ENCODE measurements around the gene TMEM174. TPM values are rescaled to one million over a fixed set of nuclear protein-coding genes. Genes with fewer than 3 reads are reported as not detected.
"Not testable (repeated sequence)": the region's sequence is repeated elsewhere in the genome, so short reads cannot be mapped to it uniquely, and the experiment has no call there.

TMEM174 gene
- total RNA-seq, 1 donor from 2014 or later: not detected

GRCh38 chr5:73186976-73187375 lies 14.0 kb downstream of the TMEM174 start:
- DNase-seq (no peak), ATAC-seq (ENCODE audit: poor library complexity) (no peak)
- intact Hi-C loops (cut with DNase I): no loop called here

GRCh38 chr5:73188764-73189531 lies 16.0 kb downstream of the TMEM174 start:
- DNase-seq (no peak), ATAC-seq (ENCODE audit: poor library complexity) (no peak)
- intact Hi-C loops (cut with DNase I): no loop called here

- ATAC-seq (ENCODE audit: poor library complexity) (no peak), DNase-seq (no peak)
- intact Hi-C loops (cut with DNase I): no loop called here
Observed at GRCh38 chr5:73189871-73190376, 16.9 kb downstream of the TMEM174 start.

- DNase-seq: no peak
- no peak for ATAC-seq (ENCODE audit: poor library complexity)
- intact Hi-C loops (cut with DNase I): no loop called here
Observed at GRCh38 chr5:73192370-73192769, 19.4 kb downstream of the TMEM174 start.

- DNase-seq: no peak
- ATAC-seq (ENCODE audit: poor library complexity): no peak
- intact Hi-C loops (cut with DNase I): no loop called here
Observed at GRCh38 chr5:73193592-73193991, 20.6 kb downstream of the TMEM174 start.

GRCh38 chr5:73196201-73196600 lies 23.2 kb downstream of the TMEM174 start:
- intact Hi-C loops (cut with DNase I): no loop called here
- ATAC-seq (ENCODE audit: poor library complexity): no peak
- DNase-seq: no peak

GRCh38 chr5:73197637-73198257 lies 24.8 kb downstream of the TMEM174 start:
- DNase-seq (no peak), ATAC-seq (ENCODE audit: poor library complexity) (no peak)
- intact Hi-C loops (cut with DNase I): no loop called here

- DNase-seq: no peak
- no peak for ATAC-seq (ENCODE audit: poor library complexity)
- intact Hi-C loops (cut with DNase I): no loop called here
Observed at GRCh38 chr5:73198833-73199592, 26.0 kb downstream of the TMEM174 start.

- no peak for ATAC-seq (ENCODE audit: poor library complexity)
- intact Hi-C loops (cut with DNase I): no loop called here
Observed at GRCh38 chr5:73199671-73200070, 26.7 kb downstream of the TMEM174 start.

GRCh38 chr5:73201547-73202513 lies 28.8 kb downstream of the TMEM174 start:
- peak; percentile 83 for DNase-seq
- intact Hi-C loops (cut with DNase I): no loop called here
- peak; percentile 94 for ATAC-seq (ENCODE audit: poor library complexity)

More at GRCh38 chr5:73199671-73200070, 26.7 kb downstream of the TMEM174 start:
- DNase-seq: no peak

GRCh38 chr5:73204332-73204731 lies 31.3 kb downstream of the TMEM174 start:
- intact Hi-C loops (cut with DNase I): no loop called here

GRCh38 chr5:73204733-73205132 lies 31.7 kb downstream of the TMEM174 start:
- intact Hi-C loops (cut with DNase I): no loop called here
- ATAC-seq (ENCODE audit: poor library complexity): no peak

More at GRCh38 chr5:73204332-73204731, 31.3 kb downstream of the TMEM174 start:
- no peak for DNase-seq
- ATAC-seq (ENCODE audit: poor library complexity): no peak

GRCh38 chr5:73205305-73205704 lies 32.3 kb downstream of the TMEM174 start:
- intact Hi-C loops (cut with DNase I): no loop called here
- DNase-seq (no peak), ATAC-seq (ENCODE audit: poor library complexity) (no peak)

More at GRCh38 chr5:73204733-73205132, 31.7 kb downstream of the TMEM174 start:
- no peak for DNase-seq

GRCh38 chr5:73207239-73207638 lies 34.2 kb downstream of the TMEM174 start:
- DNase-seq; intact Hi-C loops (cut with DNase I); ATAC-seq (ENCODE audit: poor library complexity): not testable (repeated sequence)

- ATAC-seq (ENCODE audit: poor library complexity); intact Hi-C loops (cut with DNase I); DNase-seq: not testable (repeated sequence)
Observed at GRCh38 chr5:73209075-73209474, 36.1 kb downstream of the TMEM174 start.

GRCh38 chr5:73212693-73213092 lies 39.7 kb downstream of the TMEM174 start:
- intact Hi-C loops (cut with DNase I); DNase-seq; ATAC-seq (ENCODE audit: poor library complexity): not testable (repeated sequence)

- intact Hi-C loops (cut with DNase I): no loop called here
- DNase-seq: no peak
- no peak for ATAC-seq (ENCODE audit: poor library complexity)
Observed at GRCh38 chr5:73213566-73213998, 40.6 kb downstream of the TMEM174 start.

- intact Hi-C loops (cut with DNase I): no loop called here
- ATAC-seq (ENCODE audit: poor library complexity): no peak
- DNase-seq: no peak
Observed at GRCh38 chr5:73214306-73214705, 41.3 kb downstream of the TMEM174 start.

Measured in Right ventricle myocardium superior (tissue), 1 donor.